ELF-1 (cell line): ENCODE results near the gene SPINT2.

ENCODE experiments used
- DNase-seq: peaks from one replicate; pipeline ENCODE4 v3.0.0-alpha.2; 2016; ENCODE audit warnings: low read depth, low spot score

Gene SPINT2

GRCh38 chr19:38319421-38320258 lies 55.3 kb downstream of the SPINT2 start, which contains the start of gene KCNK6:
KCNK6 (plus strand) TSS chr19:38319845; CDS start chr19:38319951, 106 bp downstream.
- peak; percentile 44 for DNase-seq

DNA sequence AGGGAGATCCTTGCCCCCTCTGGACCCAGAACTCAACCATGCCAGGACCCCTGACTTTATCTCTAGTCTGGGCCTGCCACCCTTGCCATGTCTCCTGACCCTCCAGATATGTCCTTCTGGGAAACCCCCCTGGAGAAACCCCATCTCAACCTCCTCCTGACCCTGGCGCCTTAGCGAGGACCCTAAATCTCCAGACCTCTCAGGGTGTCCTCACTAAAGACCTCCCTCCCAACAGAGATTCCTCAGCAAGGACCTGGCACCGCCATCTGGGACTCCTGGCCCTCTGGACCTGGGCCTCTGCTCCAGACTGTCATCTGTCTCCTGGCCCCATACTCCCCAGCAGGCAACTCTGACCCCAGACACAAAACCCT lies 56.6 kb downstream of the SPINT2 start:
- DNase-seq = no peak

DNA sequence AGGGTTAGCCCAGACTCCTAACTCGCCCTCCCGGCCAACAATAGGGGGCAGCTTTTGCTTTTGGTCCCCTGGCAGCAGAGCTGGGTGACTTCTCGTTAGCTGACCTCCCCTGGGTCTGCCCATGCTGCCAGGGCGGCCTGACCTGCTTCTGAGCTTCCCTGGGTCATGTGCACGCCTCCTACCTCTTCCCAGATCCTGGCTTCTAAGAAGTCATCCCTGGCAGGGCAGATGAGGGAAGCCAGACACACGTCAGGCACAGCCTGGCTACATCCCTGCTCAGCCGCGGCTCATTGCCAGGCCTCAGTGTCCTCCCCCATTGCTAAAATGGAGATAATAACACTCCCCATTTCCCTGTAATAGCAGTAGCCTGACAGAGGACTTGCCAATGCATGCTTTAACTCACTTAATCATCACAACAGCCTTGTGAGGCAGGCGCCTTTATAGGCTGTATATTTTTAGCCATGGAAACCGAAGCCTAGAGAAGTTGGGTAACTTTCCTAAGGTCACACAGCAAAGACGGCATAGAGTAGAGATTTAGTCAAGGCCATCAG lies 57.3 kb downstream of the SPINT2 start:
- no peak for DNase-seq

DNA sequence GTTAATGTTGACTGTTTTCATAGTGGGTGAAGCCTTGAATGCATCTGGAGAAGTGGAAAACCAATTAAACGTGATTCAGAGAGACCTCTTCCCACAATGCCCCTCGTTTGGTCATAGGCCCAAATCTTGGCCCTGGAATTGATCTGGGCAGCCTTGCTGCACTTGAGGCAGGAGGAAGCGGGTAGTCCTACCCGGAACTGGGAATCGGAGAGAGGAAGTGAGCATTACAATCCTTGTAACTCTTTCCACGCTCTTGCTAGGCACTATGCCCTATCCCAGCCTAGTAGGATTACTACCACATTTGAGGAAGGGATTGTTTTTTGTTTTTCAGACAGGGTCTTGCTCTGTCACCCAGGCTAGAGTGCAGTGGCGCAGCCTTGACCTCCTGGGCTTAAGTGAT lies 58.9 kb downstream of the SPINT2 start:
- no peak for DNase-seq

- DNase-seq = no peak
These were observed 60.1 kb downstream of the SPINT2 start for GRCh38 chr19:38324431-38324830.

DNA sequence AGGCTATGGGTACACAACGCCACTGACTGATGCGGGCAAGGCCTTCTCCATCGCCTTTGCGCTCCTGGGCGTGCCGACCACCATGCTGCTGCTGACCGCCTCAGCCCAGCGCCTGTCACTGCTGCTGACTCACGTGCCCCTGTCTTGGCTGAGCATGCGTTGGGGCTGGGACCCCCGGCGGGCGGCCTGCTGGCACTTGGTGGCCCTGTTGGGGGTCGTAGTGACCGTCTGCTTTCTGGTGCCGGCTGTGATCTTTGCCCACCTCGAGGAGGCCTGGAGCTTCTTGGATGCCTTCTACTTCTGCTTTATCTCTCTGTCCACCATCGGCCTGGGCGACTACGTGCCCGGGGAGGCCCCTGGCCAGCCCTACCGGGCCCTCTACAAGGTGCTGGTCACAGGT lies 62.2 kb downstream of the SPINT2 start:
- DNase-seq = no peak

- DNase-seq = no peak
These were observed 65.3 kb downstream of the SPINT2 start for GRCh38 chr19:38329651-38330050.

GRCh38 chr19:38331728-38332127 lies 67.4 kb downstream of the SPINT2 start:
- DNase-seq = no peak

DNA sequence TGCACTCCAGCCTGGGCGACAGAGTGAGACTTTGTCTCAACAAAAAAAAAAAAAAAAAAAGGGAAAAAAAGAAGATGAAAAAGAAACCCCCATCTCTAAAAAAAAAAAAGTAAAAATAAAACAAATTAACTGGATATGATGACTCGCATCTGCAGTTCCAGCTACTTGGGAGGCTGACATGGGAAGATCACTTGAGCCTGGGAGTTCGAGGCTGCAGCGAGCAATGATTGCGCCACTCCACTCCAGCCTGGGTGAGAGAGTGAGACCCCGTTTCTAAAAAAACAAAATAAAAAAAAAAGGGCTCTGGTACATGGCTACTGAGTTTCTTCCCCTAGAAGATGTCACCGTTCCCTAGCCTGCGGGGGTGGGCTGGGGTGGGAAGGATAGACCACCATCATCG lies 68.9 kb downstream of the SPINT2 start:
- DNase-seq = no peak

GRCh38 chr19:38335949-38336637 lies 71.7 kb downstream of the SPINT2 start:
- peak; percentile 97 for DNase-seq

- DNase-seq = peak; percentile 96
These were observed 72.4 kb downstream of the SPINT2 start for GRCh38 chr19:38336638-38337359.

- no peak for DNase-seq
These were observed 72.9 kb downstream of the SPINT2 start for GRCh38 chr19:38337360-38337653.

DNA sequence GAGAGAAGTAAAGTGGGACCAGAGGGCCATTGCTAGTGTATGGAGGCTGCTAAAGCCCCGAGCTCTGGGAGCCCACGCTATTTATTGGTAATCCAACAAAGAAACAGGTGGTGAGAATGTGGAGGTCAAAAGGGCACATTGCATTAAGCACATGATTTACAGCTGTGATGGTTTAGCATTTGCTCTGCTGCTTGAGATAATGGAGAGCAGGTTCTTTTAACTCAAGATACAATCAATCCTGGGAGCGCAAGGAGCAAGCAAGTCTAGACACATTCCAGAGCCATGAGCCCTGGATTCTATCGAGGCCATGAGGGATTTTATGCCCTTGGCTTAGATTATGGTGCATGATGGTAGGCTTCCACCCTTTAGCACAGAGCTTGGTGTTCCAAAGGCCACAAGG lies 74.6 kb downstream of the SPINT2 start:
- peak; percentile 63 for DNase-seq

GRCh38 chr19:38340927-38341326 lies 76.6 kb downstream of the SPINT2 start:
- no peak for DNase-seq
